Mesangial cell (primary cell): ENCODE data around the gene BICC1. TPM values are rescaled to one million over a fixed set of nuclear protein-coding genes. Genes with fewer than 3 reads are reported as not detected.

Experiments
- total RNA-seq: library from RNA; depleted of rRNA; stranded (reverse); fragments of >200 nt; gene quantifications from 2 replicates; pipeline ENCODE4 v1.2.3, GENCODE V29; 2015

Gene BICC1, protein sequence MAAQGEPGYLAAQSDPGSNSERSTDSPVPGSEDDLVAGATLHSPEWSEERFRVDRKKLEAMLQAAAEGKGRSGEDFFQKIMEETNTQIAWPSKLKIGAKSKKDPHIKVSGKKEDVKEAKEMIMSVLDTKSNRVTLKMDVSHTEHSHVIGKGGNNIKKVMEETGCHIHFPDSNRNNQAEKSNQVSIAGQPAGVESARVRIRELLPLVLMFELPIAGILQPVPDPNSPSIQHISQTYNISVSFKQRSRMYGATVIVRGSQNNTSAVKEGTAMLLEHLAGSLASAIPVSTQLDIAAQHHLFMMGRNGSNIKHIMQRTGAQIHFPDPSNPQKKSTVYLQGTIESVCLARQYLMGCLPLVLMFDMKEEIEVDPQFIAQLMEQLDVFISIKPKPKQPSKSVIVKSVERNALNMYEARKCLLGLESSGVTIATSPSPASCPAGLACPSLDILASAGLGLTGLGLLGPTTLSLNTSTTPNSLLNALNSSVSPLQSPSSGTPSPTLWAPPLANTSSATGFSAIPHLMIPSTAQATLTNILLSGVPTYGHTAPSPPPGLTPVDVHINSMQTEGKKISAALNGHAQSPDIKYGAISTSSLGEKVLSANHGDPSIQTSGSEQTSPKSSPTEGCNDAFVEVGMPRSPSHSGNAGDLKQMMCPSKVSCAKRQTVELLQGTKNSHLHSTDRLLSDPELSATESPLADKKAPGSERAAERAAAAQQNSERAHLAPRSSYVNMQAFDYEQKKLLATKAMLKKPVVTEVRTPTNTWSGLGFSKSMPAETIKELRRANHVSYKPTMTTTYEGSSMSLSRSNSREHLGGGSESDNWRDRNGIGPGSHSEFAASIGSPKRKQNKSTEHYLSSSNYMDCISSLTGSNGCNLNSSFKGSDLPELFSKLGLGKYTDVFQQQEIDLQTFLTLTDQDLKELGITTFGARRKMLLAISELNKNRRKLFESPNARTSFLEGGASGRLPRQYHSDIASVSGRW
- total RNA-seq = 68.8 and 186 TPM in 2 replicates

DNA sequence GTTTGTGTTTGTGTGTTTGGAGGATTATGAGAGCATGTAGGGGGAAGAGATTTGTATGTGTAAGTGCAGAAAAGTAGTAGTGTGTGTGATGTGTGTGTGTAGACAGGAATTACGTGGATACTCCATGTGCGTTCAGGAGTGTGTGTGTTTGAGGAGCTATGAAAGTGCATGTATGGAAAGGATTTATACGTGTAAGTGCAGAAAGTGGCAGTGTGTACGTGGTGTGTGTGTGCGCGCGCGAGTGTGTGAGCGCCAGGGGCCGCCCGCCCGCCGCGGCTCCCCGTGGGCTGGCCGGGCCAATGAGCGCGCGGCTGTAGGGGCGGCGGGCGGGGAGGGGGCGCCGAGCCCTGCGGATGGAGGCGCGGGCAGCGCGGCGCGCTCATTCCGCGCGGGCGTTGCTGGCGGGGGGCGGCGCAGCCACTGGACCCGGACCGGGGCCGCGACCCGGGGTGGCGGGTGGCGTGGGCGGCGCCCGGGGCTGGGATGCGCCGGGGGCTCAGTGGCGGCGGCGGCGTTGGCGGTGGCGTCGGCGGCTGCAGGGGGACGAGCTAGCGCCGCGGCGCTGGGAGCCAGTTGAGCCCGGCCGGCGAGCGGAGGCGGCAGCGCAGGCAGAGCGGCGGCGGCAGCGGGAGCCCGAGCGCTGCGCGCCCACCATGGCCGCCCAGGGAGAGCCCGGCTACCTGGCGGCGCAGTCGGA is at the start of gene BICC1:
BICC1 (plus strand) TSS at position 382 of the 697 bp plus-strand sequence; CDS start at position 654, 272 bp downstream.

Other genes starting within 250 kb of the BICC1 start
- gene IPMK, start 245.0 kb upstream of the BICC1 start, total RNA-seq = 2.6 and 3.4 TPM in 2 replicates
- 15.6 and 17.4 TPM in 2 replicates for gene CISD1, start 243.7 kb upstream of the BICC1 start, total RNA-seq
- gene UBE2D1, start 177.9 kb upstream of the BICC1 start, total RNA-seq = 10.5 and 11.4 TPM in 2 replicates
- 12.5 and 16.6 TPM in 2 replicates for gene TFAM, start 127.5 kb upstream of the BICC1 start, total RNA-seq